HG03457 (cell line): ENCODE measurements around the gene PRR23C.
"Not testable (repeated sequence)": the region's sequence is repeated elsewhere in the genome, so short reads cannot be mapped to it uniquely, and the experiment has no call there.

ENCODE experiments used
- ATAC-seq: cut with Tn5 transposase; IDR thresholded peaks from one replicate; pipeline ENCODE4 v1.9.1; 2021; ENCODE audit warnings: moderate number of reproducible peaks; ENCODE audit not compliant: unreplicated experiment

PRR23C gene

DNA sequence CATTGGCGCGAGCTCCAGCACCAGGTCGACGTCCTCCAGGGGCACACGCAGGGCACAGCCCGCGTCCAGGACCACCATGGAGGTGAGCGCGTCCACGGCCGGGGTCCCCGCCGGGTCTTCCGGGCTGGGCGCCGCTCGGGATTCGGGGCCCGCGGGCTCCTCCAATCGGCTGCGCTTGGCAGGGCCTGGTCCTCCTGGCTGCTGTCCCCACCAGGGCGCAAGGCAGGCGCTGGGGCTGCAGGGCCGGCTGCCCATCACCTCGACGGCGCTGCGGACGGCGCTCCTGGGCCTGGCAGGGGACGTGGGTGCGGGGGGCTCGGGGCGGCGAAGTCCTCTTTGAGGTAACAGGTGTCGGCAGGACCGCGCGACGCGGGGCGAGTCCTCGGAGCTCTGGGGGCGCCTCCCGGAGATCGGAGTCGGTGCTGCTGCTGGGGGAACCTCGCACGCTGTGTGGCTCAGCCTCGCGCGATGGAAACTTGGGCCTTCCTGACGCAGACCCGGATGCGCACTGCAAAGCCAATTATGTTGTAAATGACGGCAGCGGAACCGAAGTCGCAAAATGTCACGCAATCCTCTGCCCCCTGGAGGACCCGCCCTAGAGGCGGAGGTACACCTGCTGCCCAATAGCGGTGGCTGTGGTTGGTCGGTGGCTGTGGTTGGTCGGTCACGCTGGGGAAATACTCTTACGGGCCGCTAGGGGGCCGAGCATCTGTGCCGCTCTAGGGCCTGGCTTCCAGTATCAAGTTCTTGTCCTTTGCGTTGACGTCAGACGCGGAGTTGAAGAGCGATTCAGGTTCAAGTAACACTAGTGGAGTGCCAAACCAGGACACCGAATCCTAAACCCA is at the start of gene PRR23C:
Gene PRR23C (minus strand): TSS at position 527 of the 845 bp plus-strand sequence. CDS start 272 bp downstream, at position 255.
- no peak for ATAC-seq

DNA sequence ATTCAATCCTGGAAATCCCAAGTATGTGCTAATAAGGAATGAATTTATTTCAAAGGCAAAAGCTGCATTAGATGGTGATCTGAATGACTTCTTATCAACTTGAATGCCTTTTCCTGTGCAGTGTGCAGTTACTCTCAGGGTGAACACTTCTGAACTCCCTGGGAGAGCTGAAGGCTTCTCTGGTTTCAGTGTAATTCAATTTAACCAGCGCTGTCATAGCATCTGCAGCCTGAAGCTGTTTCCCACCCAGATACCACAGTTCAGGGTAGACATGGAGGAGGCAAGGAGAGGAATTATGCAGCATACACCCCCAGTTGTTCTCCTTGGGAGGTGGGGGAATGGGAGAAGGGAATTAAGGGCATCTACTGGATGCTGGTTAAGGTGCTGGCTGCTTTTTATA is 49.1 kb upstream of the PRR23C start:
- ATAC-seq: no peak

DNA sequence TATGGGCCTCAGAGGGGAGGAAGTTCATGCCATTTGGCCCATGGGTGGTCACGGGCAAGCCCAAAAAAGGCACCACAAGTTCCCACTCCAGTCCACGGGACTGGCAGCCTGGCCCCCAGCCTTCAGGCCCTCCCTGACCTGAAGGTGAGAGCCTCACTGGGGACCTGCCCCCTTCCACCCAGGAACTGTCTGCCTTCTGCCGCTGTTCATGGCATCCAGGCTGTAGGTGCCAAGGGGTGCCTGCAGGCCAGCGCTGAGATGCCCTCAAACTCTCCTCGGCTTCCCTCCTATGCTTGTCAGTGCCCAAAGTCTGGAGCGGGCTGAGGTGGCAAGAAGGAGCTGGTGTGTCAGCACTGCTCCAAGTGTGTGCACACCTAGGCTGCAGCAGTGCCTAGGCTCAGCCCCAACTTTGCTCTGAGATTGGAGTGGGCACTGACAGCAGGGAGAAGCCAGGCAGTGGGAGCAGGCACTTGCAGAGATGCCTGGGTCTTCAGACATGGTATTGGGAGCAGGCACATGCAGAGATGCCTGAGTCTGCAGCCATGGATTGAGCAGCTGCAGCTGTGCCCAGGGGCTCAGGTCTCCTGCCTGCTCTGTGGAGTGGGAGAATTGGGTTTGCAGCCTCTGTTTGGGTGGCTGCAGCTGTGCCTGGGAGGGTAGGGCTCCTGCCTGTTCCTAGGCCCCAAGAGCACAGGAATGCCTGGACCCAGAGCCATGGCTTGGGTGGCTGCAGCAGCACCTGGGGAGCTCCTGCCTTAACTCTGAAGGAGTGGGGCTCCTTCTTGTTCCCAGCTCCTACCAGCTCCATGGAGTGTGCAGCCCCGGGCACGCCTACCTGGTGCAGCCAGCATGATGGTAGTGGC is 44.0 kb upstream of the PRR23C start:
- no peak for ATAC-seq

- no peak for ATAC-seq
Observed at GRCh38 chr3:139087621-139088020, 42.9 kb upstream of the PRR23C start.

DNA sequence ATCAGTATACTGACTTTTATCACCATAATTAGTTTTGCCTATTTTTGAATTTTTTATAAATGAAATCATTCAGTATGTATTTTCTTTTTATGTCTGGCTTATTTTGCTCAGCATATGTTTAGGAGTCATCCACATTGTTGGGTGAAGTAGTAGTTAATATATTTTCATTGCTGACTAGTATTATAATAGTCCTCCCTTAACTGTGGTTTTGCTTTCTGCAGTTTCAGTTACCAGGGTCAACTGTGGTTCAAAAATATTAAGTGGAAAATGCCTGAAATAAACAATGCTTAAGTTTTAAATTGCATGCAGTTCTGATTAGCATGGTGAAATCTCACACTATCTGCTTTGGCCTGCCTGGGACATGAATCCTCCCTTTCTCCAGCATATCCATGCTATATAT is 39.5 kb upstream of the PRR23C start:
- no peak for ATAC-seq

GRCh38 chr3:139074565-139075115 is 29.9 kb upstream of the PRR23C start:
- no peak for ATAC-seq

DNA sequence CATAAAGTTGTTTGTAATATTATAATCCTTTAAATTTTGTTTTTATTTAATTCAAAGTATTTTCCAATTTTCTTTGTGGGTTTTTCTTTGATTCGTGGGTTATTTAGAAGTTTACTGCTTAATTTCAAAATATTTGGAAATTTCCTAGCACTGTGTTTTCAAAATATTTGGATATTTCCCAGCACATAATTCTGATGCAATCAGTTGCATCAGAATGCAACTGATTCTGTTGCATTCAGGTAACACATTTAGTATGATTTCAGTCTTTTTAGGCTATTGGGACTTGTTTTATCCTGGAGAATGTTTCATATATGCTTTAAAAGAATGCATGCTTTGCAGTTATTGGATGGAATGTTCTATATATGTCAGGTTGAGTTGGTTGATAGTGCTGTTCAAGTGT is 18.2 kb upstream of the PRR23C start:
- no peak for ATAC-seq

DNA sequence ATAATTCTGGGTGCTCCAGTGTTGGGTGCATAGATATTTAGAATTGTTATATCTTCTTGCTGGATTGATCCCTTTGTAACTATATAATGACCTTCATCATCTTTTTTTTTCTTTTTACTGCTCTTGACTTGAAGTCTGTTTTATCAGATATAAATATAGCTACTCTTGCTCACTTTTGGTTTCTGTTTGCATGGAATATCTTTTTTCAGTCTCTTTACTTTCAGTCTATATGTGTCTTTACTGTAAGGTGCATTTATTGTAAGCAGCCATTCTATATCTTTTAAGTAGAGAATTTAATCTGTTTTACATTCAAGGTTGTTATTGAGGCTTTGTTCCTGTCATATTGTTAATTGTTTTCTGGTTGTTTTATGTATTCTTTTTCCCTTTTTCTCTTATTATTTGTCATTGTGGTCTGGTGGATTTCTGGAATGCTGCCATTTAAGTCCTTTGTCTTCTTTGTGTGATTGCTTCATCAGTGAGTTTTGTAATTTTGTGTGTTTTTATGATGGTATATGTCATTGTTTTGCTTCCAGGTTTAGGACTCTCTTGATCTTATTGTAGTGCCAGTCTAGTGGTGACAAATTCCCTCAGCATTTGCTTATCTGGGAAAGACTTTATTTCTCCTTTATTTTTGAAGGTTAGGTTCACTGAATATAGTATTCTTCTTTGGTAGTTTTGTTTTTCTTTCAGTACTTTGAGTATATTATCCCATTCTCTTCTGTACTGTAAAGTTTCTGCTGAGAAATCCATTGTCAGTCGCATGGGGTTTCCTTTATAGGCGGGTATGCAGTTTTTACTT is 8.3 kb upstream of the PRR23C start:
- no peak for ATAC-seq

GRCh38 chr3:139043554-139044365 is 932 bp downstream of the PRR23C start:
- no peak for ATAC-seq

- no peak for ATAC-seq
Observed at GRCh38 chr3:139037478-139037877, 7.2 kb downstream of the PRR23C start.

GRCh38 chr3:139032326-139033002 is 12.2 kb downstream of the PRR23C start:
- no peak for ATAC-seq

DNA sequence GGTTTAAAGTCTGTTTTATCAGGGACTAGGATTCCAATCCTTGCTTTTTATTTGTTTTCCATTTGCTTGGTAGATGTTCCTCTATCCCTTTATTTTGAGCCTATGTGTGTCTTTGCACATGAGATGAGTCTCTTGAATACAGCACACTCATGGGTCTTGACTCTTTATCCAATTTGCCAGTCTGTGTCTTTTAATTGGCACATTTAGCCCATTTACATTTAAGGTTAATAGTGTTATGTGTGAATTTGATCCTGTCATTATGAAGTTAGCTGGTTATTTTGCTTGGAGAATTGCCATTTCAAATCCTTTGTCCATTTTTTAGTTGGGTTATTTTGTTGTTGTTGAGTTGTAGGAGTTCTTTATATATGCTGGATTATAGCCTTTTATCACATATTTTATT is 14.1 kb downstream of the PRR23C start:
- not testable (repeated sequence) for ATAC-seq

- no peak for ATAC-seq
Observed at GRCh38 chr3:139024968-139025367, 19.7 kb downstream of the PRR23C start.

DNA sequence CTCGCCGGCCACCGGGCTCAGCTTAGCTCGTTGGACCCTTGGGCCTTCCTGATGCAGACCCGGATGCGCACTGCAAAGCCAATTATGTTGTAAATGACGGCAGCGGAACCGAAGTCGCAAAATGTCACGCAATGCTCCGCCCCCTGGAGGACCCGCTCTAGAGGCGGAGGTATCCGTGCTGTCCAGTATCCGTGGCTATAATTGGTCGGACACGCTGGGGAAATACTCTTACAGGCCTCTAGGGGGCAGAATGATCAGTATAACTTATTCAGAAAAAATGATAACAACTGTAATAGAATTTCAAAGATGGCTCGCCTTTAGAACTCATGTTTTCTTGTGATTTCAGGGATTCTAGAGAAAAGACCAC is 23.8 kb downstream of the PRR23C start, which contains the start of gene PRR23B:
Gene PRR23B (minus strand): TSS at position 59 of the 367 bp plus-strand sequence. CDS start 265 bp downstream, outside the sequence.
- ATAC-seq: no peak

DNA sequence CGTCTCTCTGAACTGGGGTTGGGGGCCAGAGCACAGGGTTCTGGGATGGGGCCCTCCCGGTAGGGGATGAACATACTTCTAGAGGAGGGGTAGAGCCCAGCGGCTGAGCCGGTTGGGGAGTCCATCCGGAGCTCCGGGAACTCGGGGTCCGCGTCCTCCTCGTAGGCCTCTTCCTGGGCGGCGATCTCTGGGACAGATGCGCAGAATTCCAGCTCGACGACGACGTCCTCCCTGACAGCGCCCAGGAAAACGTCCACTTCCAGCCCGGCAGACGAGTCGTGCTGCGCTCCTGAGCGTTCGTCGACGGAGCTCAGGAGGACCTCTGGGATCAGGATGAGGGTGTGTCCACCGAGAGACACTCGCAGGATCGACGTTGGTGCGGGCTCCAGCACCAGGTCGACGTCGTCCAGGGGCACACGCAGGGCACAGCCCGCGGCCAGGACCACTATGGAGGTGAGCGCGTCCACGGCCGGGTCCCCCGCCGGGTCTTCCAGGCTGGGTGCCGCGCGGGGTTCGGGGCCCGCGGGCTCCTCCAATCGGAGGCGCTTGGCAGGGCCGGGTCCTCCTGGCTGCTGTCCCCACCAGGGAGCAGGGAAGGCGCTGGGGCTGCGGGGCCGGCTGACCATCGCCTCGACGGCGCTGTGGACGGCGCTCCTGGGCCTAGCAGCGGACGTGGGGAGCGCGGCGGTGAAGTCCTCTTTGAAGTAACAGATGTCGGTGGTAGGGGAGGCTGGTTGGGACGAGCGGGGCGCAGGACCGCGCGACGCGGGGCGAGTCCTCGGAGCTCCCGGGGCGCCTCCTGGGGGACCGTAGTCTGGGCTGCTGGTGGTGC is 24.4 kb downstream of the PRR23C start:
- no peak for ATAC-seq

DNA sequence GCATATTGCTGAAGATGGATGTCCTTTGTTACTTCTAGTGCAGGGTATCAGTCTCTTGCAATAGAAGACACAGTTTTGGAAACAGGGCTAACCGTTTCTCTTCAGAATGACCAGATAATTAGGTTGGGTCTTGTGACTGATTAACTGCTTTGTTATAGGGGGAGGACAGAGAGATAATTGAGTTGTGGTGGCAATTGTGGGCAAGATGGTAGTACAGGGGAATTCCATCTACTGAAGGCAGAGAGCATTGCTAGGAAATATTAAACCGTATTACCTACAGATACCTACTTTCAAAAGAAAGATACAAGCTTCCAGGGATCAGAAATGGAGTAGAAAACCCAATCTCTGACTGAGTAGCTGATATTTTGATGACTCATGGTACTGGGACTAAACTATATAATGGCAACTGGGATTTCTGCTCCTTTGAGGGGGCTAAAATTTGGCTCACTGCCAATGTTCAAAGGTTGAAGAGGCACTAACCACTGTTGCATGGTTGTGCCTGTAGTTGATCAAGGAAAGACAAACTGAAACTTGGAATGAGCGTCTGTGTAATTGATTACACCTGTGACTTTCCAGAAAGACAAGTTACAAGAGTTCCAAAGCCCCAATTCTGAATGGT is 28.2 kb downstream of the PRR23C start:
- ATAC-seq: no peak

GRCh38 chr3:139006051-139006716 is 38.5 kb downstream of the PRR23C start, which contains the start of gene PRR23A:
Gene PRR23A, minus strand, starts transcription at chr3:139006268. Its CDS starts 0 bp downstream, at chr3:139006268.
- ATAC-seq: no peak
